GM23248 (cell line): ENCODE results near the gene THPO.

Experiments used
- EZH2 ChIP-seq: fragments of 200-600 bp; sonication (generic); IDR thresholded peaks from 2 replicates; pipeline ENCODE4 v1.6.1; 2018; ENCODE audit warnings: antibody characterized with exemption, mild to moderate bottlenecking; ENCODE audit not compliant: insufficient read depth, poor library complexity, severe bottlenecking
- EZH2phosphoT487 ChIP-seq: fragments of 200-600 bp; sonication (generic); IDR thresholded peaks from 2 replicates; pipeline ENCODE4 v1.6.1; 2018; ENCODE audit warnings: antibody characterized with exemption, moderate library complexity, mild to moderate bottlenecking, low read depth; ENCODE audit not compliant: insufficient read depth

DNA sequence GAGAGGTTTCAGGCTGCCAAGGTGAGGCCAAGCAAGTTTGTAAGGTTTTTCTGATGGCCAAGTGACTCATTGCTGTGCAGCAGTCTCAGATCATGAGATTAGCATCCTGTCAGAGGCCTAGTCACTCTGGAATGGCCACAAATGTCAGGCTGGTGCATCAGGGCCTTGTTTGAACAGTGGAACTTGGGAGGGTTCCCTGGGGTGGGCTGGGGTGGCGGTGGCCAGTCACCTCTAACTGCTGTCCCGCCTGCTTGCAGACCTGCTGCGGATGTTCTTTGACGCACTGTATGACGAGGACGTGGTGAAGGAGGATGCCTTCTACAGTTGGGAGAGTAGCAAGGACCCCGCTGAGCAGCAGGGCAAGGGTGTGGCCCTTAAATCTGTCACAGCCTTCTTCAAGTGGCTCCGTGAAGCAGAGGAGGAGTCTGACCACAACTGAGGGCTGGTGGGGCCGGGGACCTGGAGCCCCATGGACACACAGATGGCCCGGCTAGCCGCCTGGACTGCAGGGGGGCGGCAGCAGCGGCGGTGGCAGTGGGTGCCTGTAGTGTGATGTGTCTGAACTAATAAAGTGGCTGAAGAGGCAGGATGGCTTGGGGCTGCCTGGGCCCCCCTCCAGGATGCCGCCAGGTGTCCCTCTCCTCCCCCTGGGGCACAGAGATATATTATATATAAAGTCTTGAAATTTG, 43.4 kb downstream of the THPO start:
- no peak for TF ChIP-seq EZH2
- TF ChIP-seq EZH2phosphoT487 = no peak
